Rectal smooth muscle tissue (tissue), 1 donor: ENCODE data around the gene KLHL17.

ENCODE experiments used
- H3K27ac ChIP-seq: one replicate; pipeline ENCODE4 v1.7.0; 2013; ENCODE audit warnings: low read depth, low read length, inconsistent platforms
- H3K27me3 ChIP-seq: one replicate; pipeline ENCODE4 v1.7.0; 2013; ENCODE audit warnings: low read length; ENCODE audit not compliant: control insufficient read depth, insufficient read depth
- H3K36me3 ChIP-seq: one replicate; pipeline ENCODE4 v1.7.0; 2013; ENCODE audit warnings: low read length; ENCODE audit not compliant: control insufficient read depth, insufficient read depth
- H3K4me1 ChIP-seq: one replicate; pipeline ENCODE4 v1.7.0; 2013; ENCODE audit warnings: low read length; ENCODE audit not compliant: control insufficient read depth, insufficient read depth
- H3K4me3 ChIP-seq: one replicate; pipeline ENCODE4 v1.7.0; 2013; ENCODE audit warnings: low read length
- H3K9ac ChIP-seq: one replicate; pipeline ENCODE4 v1.7.0; 2013; ENCODE audit warnings: low read length

KLHL17 gene

GRCh38 chr1:960363-961131 lies at the start of gene KLHL17:
TSS of gene KLHL17 (plus strand) at chr1:960584. CDS start at chr1:960694, 110 bp downstream.
- Histone ChIP-seq H3K27me3 (no peaks in the 10 kb centered on the region), H3K4me1 (peaks cover 4% of the 10 kb centered on the region), H3K36me3 (peaks cover 10% of the 10 kb centered on the region), H3K9ac (no peak within 1 kb of the TSS), H3K4me3 (peak within 1 kb of the TSS; percentile 59), H3K27ac (no peak within 1 kb of the TSS)

DNA sequence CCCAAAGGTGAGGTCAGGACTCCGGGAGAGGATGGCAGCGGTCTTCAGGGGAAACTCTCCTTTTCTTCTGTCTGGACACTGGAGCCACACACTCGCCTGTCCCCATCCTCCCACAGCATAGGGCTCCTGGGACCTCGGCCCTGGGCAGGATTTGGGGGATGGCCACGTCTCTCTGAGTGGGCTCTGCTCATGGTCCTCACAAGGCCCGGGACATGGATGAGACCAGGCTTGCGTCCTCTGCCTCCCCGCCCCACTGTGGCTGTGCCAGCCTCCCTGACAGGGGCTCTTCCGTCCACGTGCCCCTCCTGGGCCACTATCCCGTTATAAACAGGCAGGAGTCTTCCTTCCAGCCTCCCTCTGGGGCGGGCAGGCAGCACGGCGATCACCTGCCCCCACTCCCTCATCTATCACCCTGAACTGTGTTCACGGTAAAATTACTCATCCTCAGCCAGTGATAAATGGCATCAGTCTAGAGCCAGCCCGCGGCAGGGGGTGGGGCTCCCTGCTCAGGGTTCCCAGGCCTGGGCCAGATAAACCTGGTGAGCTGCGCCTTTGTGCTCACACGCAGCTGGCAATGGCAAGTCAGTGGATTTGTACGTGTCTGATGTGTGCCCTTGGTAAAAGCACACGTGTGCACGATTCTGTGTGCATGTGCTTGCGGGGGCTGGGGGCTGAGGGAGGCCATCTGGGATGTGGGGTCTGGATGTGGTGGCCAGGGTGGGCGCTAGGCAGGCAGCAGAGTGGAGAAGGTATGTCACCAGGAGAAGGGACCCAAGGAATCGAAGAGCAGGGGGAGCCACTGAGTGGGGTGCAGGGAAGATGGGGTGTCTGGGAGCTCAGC lies 49.3 kb upstream of the KLHL17 start:
- Histone ChIP-seq H3K36me3 (no peaks in the 10 kb centered on the region), H3K27ac (no peak overlapping the region), H3K27me3 (peaks cover 22% of the 10 kb centered on the region), H3K4me1 (peaks cover 5% of the 10 kb centered on the region), H3K9ac (no peak overlapping the region), H3K4me3 (no peak overlapping the region)

GRCh38 chr1:911875-912739 lies 48.3 kb upstream of the KLHL17 start:
- H3K27me3 ChIP-seq: peaks cover 20% of the 10 kb centered on the region
- no peak overlapping the region for H3K9ac ChIP-seq
- H3K36me3 ChIP-seq: no peaks in the 10 kb centered on the region

GRCh38 chr1:912740-913301 lies 47.6 kb upstream of the KLHL17 start:
- no peaks in the 10 kb centered on the region for H3K36me3 ChIP-seq
- H3K27ac ChIP-seq: no peak overlapping the region
- H3K27me3 ChIP-seq: peaks cover 24% of the 10 kb centered on the region
- no peak overlapping the region for H3K4me3 ChIP-seq
- no peak overlapping the region for H3K9ac ChIP-seq
- peaks cover 5% of the 10 kb centered on the region for H3K4me1 ChIP-seq

More at GRCh38 chr1:911875-912739, 48.3 kb upstream of the KLHL17 start:
- Histone ChIP-seq H3K27ac (no peak overlapping the region), H3K4me3 (no peak overlapping the region), H3K4me1 (peaks cover 5% of the 10 kb centered on the region)

GRCh38 chr1:913491-914130 lies 46.8 kb upstream of the KLHL17 start:
- H3K27ac ChIP-seq: no peak overlapping the region
- no peak overlapping the region for H3K4me3 ChIP-seq
- H3K27me3 ChIP-seq: peaks cover 32% of the 10 kb centered on the region
- no peaks in the 10 kb centered on the region for H3K36me3 ChIP-seq
- no peak overlapping the region for H3K9ac ChIP-seq
- peaks cover 5% of the 10 kb centered on the region for H3K4me1 ChIP-seq

GRCh38 chr1:914131-914890 lies 46.1 kb upstream of the KLHL17 start:
- Histone ChIP-seq H3K27ac (no peak overlapping the region), H3K36me3 (no peaks in the 10 kb centered on the region), H3K4me3 (no peak overlapping the region), H3K27me3 (peaks cover 32% of the 10 kb centered on the region), H3K4me1 (peaks cover 5% of the 10 kb centered on the region), H3K9ac (no peak overlapping the region)

DNA sequence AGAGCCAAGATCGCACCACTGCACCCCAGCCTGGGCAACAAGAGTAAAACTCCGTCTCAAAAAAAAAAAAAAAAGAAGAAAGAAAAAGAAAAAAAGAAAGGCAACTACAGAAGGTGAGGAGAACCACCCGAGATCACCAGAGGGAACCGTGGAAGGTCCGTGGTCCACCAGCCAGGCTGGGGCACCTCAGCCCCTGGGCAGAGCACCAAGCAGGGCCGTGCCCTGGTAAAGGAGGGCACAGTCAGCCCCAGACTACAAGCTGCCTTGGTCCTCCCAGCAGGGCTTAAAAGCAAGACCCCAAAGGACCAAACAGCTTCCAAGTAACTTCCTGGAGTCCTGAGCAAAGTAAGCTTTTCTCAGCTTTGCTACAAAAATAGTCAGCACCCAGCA lies 45.5 kb upstream of the KLHL17 start:
- Histone ChIP-seq H3K27me3 (peaks cover 35% of the 10 kb centered on the region), H3K4me3 (no peak overlapping the region), H3K27ac (no peak overlapping the region), H3K36me3 (no peaks in the 10 kb centered on the region), H3K4me1 (peaks cover 5% of the 10 kb centered on the region), H3K9ac (no peak overlapping the region)

GRCh38 chr1:915295-916172 lies 44.9 kb upstream of the KLHL17 start:
- Histone ChIP-seq H3K9ac (no peak overlapping the region), H3K27me3 (peaks cover 39% of the 10 kb centered on the region), H3K4me1 (peaks cover 9% of the 10 kb centered on the region)

GRCh38 chr1:916173-917075 lies 44.0 kb upstream of the KLHL17 start:
- Histone ChIP-seq H3K27ac (no peak overlapping the region), H3K27me3 (peaks cover 33% of the 10 kb centered on the region), H3K9ac (no peak overlapping the region), H3K4me1 (peaks cover 11% of the 10 kb centered on the region), H3K36me3 (no peaks in the 10 kb centered on the region), H3K4me3 (no peak overlapping the region)

More at GRCh38 chr1:915295-916172, 44.9 kb upstream of the KLHL17 start:
- Histone ChIP-seq H3K36me3 (no peaks in the 10 kb centered on the region), H3K27ac (no peak overlapping the region), H3K4me3 (no peak overlapping the region)

DNA sequence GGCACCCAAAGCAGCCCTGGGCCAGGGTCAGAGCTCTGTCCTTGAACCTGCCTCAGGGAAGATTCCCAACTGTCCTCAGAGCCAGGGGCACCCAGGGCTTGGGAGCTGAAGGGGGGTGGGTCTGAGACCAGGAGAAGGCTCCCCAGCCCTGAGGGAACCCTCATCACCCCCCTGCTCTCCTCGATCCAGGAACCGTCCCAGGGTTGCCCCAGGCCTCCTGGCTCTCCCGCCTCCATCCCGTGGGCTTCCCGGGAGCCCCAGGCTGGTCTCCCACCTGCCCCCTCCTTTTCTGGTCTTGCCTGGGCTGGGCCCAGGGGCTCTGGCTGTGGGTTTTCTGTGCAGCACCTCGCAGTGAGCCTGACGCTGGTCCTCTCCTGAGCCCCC lies 43.3 kb upstream of the KLHL17 start:
- no peak overlapping the region for H3K9ac ChIP-seq
- H3K27ac ChIP-seq: no peak overlapping the region
- no peaks in the 10 kb centered on the region for H3K36me3 ChIP-seq
- peaks cover 36% of the 10 kb centered on the region for H3K27me3 ChIP-seq
- H3K4me3 ChIP-seq: no peak overlapping the region
- peaks cover 11% of the 10 kb centered on the region for H3K4me1 ChIP-seq
